Measurements from ENCODE around the gene NIPAL1. TPM values are rescaled to one million over a fixed set of nuclear protein-coding genes. Genes with fewer than 3 reads are reported as not detected.

The NIPAL1 gene
- 1 to 10 TPM in 1 of 4 donors, under 1 TPM in 3; 0.33 to 1.3 (median 0.60) TPM for total RNA-seq

DNA sequence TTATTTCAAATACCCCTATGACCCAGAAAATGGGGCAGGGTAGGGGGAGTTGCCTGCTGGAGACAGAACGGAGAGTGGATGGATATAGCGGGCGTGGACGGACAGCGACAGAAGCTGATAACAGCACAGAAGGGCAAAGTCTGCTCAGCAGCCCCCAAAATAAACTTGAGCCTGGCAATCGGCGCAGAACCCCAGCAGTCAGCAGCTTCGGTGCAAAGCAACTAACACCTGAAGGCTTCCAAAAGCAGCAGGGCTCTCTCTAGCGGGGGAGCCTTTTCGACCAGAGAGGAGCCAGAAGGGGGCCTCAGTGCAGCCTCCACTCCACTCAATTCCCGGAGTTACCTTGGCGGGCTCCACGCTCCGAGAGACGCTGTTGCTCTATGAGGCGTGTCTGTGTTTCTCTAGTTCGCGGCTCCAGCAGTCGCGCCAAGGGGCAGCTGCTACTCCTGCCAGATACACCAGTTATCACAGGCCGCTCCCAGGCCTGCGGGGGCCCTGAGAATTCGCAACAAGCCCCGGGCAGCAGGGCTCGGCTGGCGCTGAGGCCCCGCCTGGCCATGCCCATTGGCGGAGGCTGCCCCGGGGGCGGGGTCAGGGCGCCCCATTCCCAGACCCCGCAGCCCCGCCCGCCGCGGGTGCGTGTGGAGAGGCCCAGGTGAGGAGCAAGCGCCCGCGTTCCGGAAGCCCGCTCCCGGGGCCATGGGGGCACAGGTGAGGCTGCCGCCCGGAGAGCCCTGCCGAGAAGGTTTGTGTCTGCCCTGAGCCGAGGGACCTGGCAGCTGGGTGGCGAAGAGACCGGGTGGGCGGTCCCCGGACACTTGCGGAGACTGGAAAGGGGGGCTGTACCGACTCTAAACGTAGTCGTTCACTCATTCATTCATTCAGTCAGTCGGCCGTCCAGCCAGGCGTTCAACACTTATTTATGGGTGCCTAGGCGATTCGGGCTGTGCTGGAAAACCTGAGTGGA lies at the start of gene NIPAL1, which contains the start of gene CNGA1:
TSS of gene NIPAL1 (plus strand) at position 632 of the 967 bp plus-strand sequence. CDS start at position 700, 68 bp downstream.
TSS of gene CNGA1 (minus strand) at position 541 of the 967 bp plus-strand sequence. CDS start 63,992 bp downstream, outside the sequence.
- H3K4me1 ChIP-seq, result peaks cover 6 to 19% (median 18%) of the 10 kb centered on the region in 4 donors
- no peaks in the 10 kb centered on the region for H3K36me3 ChIP-seq
- intact Hi-C loops (cut with DNase I), result loop anchor here (5.0 kb wide), 1 partner anchor 66 kb away; no protein-coding TSS in a partner anchor
- DNase-seq (ENCODE audit: extremely low spot score), result no peak
- peaks cover 0 to 36% (median 6%) of the 10 kb centered on the region in 4 donors for H3K27me3 ChIP-seq
- WGBS, result 12% methylated on average over 28 of the region's 60 CpGs
- TF ChIP-seq, protein P1, sequence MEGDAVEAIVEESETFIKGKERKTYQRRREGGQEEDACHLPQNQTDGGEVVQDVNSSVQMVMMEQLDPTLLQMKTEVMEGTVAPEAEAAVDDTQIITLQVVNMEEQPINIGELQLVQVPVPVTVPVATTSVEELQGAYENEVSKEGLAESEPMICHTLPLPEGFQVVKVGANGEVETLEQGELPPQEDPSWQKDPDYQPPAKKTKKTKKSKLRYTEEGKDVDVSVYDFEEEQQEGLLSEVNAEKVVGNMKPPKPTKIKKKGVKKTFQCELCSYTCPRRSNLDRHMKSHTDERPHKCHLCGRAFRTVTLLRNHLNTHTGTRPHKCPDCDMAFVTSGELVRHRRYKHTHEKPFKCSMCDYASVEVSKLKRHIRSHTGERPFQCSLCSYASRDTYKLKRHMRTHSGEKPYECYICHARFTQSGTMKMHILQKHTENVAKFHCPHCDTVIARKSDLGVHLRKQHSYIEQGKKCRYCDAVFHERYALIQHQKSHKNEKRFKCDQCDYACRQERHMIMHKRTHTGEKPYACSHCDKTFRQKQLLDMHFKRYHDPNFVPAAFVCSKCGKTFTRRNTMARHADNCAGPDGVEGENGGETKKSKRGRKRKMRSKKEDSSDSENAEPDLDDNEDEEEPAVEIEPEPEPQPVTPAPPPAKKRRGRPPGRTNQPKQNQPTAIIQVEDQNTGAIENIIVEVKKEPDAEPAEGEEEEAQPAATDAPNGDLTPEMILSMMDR (IDR thresholded peaks at IDR 0.05), result peak in 1 of 3 experiments; percentile 12
- no peak for TF ChIP-seq POLR2A (IDR thresholded peaks at IDR 0.05; ENCODE audit: low read depth)
- peak within 1 kb of the TSS; percentile 58 to 71 (median 64) for H3K4me3 ChIP-seq
- H3K9me3 ChIP-seq, result no peaks in the 10 kb centered on the region
- no peak within 1 kb of the TSS for H3K27ac ChIP-seq (replicated peaks in 1 of 4)

DNA sequence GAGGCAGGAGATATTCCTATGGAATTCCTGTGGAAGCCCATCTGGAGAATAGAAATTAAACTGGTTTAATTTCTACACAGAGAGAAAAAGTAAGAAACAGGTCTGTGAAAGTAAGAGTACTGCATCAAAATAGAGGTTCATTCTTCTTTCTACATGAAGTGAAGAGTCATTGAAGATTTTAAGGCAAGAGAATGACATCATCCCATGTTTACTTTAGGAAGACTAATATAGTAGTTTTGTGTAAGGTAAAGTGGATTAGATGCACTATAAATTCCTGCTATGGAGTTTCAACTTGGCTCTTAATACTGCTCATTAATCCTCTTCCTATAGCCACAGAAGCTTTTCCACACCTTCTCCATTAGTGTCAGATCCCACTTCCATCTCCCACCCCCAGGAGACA lies 47.7 kb upstream of the NIPAL1 start:
- no peak overlapping the region for H3K27ac ChIP-seq (replicated peaks in 1 of 4)
- TF ChIP-seq EP300 (IDR thresholded peaks at IDR 0.05), result no peak
- TF ChIP-seq POLR2AphosphoS5 (IDR thresholded peaks at IDR 0.05), result no peak
- TF ChIP-seq, protein P1 (IDR thresholded peaks at IDR 0.05), result no peak
- TF ChIP-seq POLR2A (IDR thresholded peaks at IDR 0.05; ENCODE audit: low read depth), result no peak
- no peak overlapping the region for H3K4me3 ChIP-seq
- H3K4me1 ChIP-seq, result no peaks in the 10 kb centered on the region
- intact Hi-C loops (cut with DNase I), result no loop called here
- H3K36me3 ChIP-seq, result no peaks in the 10 kb centered on the region
- H3K9me3 ChIP-seq, result no peaks in the 10 kb centered on the region
- H3K27me3 ChIP-seq, result no peaks in the 10 kb centered on the region
- DNase-seq (ENCODE audit: extremely low spot score), result no peak

DNA sequence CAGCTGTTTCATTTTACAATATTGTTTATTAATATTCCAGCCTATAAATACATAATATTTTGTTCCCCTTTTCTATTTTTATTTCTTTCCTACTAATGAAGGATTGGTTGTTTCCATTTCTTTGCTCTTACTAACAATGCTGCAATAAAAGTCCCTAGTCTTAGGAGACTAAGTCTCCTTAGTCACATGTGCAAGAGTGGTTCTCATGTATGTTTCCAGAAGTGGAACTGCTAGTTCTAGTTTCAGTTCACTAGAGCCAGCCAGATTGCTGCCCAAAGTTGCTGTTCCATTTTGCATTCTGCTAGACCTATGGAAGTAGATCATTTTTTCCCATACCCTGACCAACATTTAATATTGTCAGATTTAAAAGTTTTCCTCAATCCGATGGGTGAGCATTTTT lies 44.4 kb upstream of the NIPAL1 start:
- 83% methylated on average over 1 of the region's 1 CpG for WGBS

DNA sequence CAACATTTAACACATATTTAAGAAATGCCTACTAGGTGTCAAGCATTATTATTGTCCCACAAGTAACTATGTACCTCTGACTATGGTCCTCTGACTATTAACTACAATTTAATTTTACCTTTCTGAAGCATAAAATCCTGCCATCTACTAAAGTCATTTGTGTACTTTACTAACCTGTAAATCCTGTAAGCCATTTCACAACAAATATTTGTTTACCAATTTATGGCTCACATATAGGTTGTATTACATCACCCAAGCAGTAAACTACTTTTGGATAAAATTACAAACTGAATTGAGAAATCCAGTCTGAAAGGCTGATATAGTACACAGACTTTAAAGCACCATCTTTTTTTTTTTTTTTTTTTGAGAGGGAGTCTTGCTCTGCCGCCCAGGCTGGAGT lies 43.9 kb upstream of the NIPAL1 start:
- H3K4me1 ChIP-seq, result no peaks in the 10 kb centered on the region
- 95% methylated on average over 1 of the region's 1 CpG for WGBS
- H3K4me3 ChIP-seq, result no peak overlapping the region
- no peak for TF ChIP-seq EP300 (IDR thresholded peaks at IDR 0.05)
- no peak for TF ChIP-seq POLR2A (IDR thresholded peaks at IDR 0.05; ENCODE audit: low read depth)
- no peak for TF ChIP-seq POLR2AphosphoS5 (IDR thresholded peaks at IDR 0.05)
- TF ChIP-seq, protein P1 (IDR thresholded peaks at IDR 0.05), result no peak
- no peaks in the 10 kb centered on the region for H3K9me3 ChIP-seq
- no peaks in the 10 kb centered on the region for H3K27me3 ChIP-seq
- intact Hi-C loops (cut with DNase I), result no loop called here
- H3K36me3 ChIP-seq, result no peaks in the 10 kb centered on the region
- DNase-seq (ENCODE audit: extremely low spot score), result no peak
- H3K27ac ChIP-seq (replicated peaks in 1 of 4), result no peak overlapping the region

More for the DNA sequence above, 44.4 kb upstream of the NIPAL1 start:
- no peak for DNase-seq (ENCODE audit: extremely low spot score)
- TF ChIP-seq, protein P1 (IDR thresholded peaks at IDR 0.05), result no peak
- TF ChIP-seq POLR2A (IDR thresholded peaks at IDR 0.05; ENCODE audit: low read depth), result no peak
- no peak for TF ChIP-seq EP300 (IDR thresholded peaks at IDR 0.05)
- TF ChIP-seq POLR2AphosphoS5 (IDR thresholded peaks at IDR 0.05), result no peak
- H3K36me3 ChIP-seq, result no peaks in the 10 kb centered on the region
- intact Hi-C loops (cut with DNase I), result no loop called here
- no peaks in the 10 kb centered on the region for H3K4me1 ChIP-seq
- H3K9me3 ChIP-seq, result no peaks in the 10 kb centered on the region
- H3K4me3 ChIP-seq, result no peak overlapping the region
- no peaks in the 10 kb centered on the region for H3K27me3 ChIP-seq
- no peak overlapping the region for H3K27ac ChIP-seq (replicated peaks in 1 of 4)
